NCI-H524 treated with DMSO at 0.1 percent for 48 hours (cell line): ENCODE measurements around the gene CMPK1.

Experiments used
- DNase-seq: peaks from one replicate; lab custom pipeline; 2025; lab: John Stamatoyannopoulos, UW

The CMPK1 gene

DNA sequence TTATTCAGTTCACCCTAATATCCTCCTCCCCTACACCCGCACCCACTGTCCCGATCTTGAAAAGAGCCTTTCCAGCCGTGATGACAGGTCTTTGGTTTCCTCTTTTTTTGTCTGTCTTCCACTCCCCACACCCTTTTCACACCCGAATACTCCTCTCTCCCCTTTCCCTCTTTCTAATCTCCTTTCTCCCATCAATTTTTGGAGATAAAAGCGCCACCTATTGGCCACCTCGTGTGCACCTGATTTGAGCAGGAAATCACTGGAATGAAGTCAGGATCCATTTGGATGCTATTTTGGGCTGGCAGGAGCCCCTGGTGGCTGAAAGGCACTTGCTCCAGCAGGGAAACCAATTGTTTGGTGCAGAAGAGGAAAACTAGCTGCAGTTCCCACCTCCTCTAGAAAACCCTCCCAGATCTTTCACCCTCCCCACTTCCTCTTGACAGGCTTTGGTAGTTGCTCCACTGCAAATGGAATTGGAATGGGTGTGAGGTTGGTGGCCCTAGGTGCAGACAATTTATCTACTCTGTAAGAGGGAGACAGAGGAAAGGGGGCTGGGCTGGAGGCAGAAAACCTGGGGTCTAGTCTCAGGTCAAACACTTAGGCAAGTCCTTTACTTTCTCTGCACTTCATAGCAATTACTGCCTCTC lies 90.9 kb downstream of the CMPK1 start:
- DNase-seq, result no peak
